Uterus (tissue), 4 donors: ENCODE results near the gene SOWAHA. TPM values are rescaled to one million over a fixed set of nuclear protein-coding genes. Genes with fewer than 3 reads are reported as not detected.
A peak's percentile ranks its signal among the peaks of the same experiment; 100 is the strongest.

Experiments used
- DNase-seq, 2 donors: peaks; one replicate each; pipeline ENCODE4 v3.0.0-alpha.2; 2019 to 2020
- H3K27ac ChIP-seq, 2 donors: fragments of 200-600 bp; sonication (generic); 1 replicate in 1 of 2; 2 replicates in 1 of 2; pipeline ENCODE4 v1.5.1; 2016 to 2018
- H3K27me3 ChIP-seq, 2 donors: fragments of 200-600 bp; sonication (generic); one replicate each; pipeline ENCODE4 v1.5.1; 2018 to 2019; ENCODE audit warnings: control low read depth in 1 of 2
- H3K36me3 ChIP-seq, 2 donors: fragments of 200-600 bp; sonication (generic); one replicate each; pipeline ENCODE4 v1.5.1; 2019; ENCODE audit warnings: control low read depth in 1 of 2
- H3K4me1 ChIP-seq, 2 donors: fragments of 200-600 bp; sonication (generic); one replicate each; pipeline ENCODE4 v1.5.1; 2018 to 2019; ENCODE audit warnings: control low read depth in 1 of 2
- H3K4me3 ChIP-seq, 2 donors: fragments of 200-600 bp; sonication (generic); 1 replicate in 1 of 2; 2 replicates in 1 of 2; pipeline ENCODE4 v1.5.1; 2018 to 2019; ENCODE audit warnings: mild to moderate bottlenecking in 1 of 2
- H3K9me3 ChIP-seq, 2 donors: fragments of 200-600 bp; sonication (generic); one replicate each; pipeline ENCODE4 v1.5.1; 2019; ENCODE audit warnings: control low read depth in 1 of 2
- POLR2A ChIP-seq, 2 donors: fragments of 450-650 bp; IDR thresholded peaks; one replicate each; pipeline ENCODE4 v1.6.1; 2016; ENCODE audit warnings: antibody characterized with exemption in 2 of 2, mild to moderate bottlenecking in 1 of 2, moderate library complexity in 1 of 2
- intact Hi-C: fragments of 100-400 bp; cut with DNase I; formaldehyde crosslinking; loops from one replicate; pipeline ENCODE4 v1.15.1; 2023; ENCODE audit warnings: low total_unique reads
- total RNA-seq, 4 donors: library from RNA; depleted of rRNA in 3 of 4; stranded (reverse); fragments of >200 nt in 3 of 4; gene quantifications; one replicate each; pipeline versions ENCODE4 v1.1.0 to v1.2.4, GENCODE V29; 2014 to 2023
- TF ChIP-seq, protein P1 (sequence below), 4 experiments: fragments of 200-600 bp in 2 of 4; fragments of 450-650 bp in 2 of 4; sonication (generic) in 2 of 4; IDR thresholded peaks; one replicate each; pipeline ENCODE4 v1.5.1; 2016 to 2019; ENCODE audit warnings: antibody characterized with exemption in 4 of 4, mild to moderate bottlenecking in 2 of 4, moderate library complexity in 1 of 4
- donor health status: DM: yes; HTN: yes; CAD: no.

Gene SOWAHA
- under 1 TPM in 3 of 4 donors, not detected in 1; under 0.01 to 0.14 (median 0.12) TPM for total RNA-seq

- TF ChIP-seq, protein P1, sequence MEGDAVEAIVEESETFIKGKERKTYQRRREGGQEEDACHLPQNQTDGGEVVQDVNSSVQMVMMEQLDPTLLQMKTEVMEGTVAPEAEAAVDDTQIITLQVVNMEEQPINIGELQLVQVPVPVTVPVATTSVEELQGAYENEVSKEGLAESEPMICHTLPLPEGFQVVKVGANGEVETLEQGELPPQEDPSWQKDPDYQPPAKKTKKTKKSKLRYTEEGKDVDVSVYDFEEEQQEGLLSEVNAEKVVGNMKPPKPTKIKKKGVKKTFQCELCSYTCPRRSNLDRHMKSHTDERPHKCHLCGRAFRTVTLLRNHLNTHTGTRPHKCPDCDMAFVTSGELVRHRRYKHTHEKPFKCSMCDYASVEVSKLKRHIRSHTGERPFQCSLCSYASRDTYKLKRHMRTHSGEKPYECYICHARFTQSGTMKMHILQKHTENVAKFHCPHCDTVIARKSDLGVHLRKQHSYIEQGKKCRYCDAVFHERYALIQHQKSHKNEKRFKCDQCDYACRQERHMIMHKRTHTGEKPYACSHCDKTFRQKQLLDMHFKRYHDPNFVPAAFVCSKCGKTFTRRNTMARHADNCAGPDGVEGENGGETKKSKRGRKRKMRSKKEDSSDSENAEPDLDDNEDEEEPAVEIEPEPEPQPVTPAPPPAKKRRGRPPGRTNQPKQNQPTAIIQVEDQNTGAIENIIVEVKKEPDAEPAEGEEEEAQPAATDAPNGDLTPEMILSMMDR (IDR thresholded peaks at IDR 0.05): no peak
- no peak for TF ChIP-seq POLR2A (IDR thresholded peaks at IDR 0.05)
- DNase-seq: no peak
- H3K36me3 ChIP-seq: no peaks in the 10 kb centered on the region
- peaks cover 28 to 29% of the 10 kb centered on the region in 2 donors for H3K27me3 ChIP-seq
- intact Hi-C loops: no loop called here
- peaks cover 0 to 7% of the 10 kb centered on the region in 2 donors for H3K4me1 ChIP-seq
- no peaks in the 10 kb centered on the region for H3K9me3 ChIP-seq
- peak within 1 kb of the TSS in 1 of 2 donors; percentile 12 for H3K4me3 ChIP-seq
- no peak within 1 kb of the TSS for H3K27ac ChIP-seq
Observed at GRCh38 chr5:132812781-132813598, at the start of gene SOWAHA. SOWAHA (plus strand) TSS chr5:132813302; CDS start chr5:132813622, 320 bp downstream.

DNA sequence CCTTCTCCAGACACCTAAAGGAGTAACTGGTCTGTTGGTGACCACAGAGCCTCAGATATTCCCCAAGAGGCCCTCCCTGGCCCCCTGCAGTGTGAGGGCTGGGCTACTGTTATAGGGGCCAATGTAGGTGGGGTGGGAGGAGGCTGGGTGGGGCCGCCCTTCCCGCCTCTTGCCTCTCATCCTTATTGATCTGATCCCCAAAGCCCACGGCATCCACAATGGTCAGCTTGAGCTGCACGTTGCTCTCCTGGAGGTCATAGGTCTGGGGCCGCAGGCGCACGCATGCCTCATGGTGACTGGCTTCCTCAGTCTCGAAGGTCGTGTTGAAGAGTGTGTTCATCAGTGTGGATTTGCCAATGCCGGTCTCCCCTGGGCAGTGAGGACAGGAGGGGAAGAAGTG lies 49.1 kb upstream of the SOWAHA start:
- no peaks in the 10 kb centered on the region for H3K36me3 ChIP-seq

GRCh38 chr5:132764671-132765238 lies 48.3 kb upstream of the SOWAHA start:
- no peak for DNase-seq
- Histone ChIP-seq H3K4me1 (no peaks in the 10 kb centered on the region), H3K4me3 (no peak overlapping the region), H3K36me3 (no peaks in the 10 kb centered on the region), H3K9me3 (no peaks in the 10 kb centered on the region), H3K27me3 (no peaks in the 10 kb centered on the region), H3K27ac (no peak overlapping the region)
- intact Hi-C loops: no loop called here
- TF ChIP-seq POLR2A (IDR thresholded peaks at IDR 0.05): no peak
- TF ChIP-seq, protein P1 (IDR thresholded peaks at IDR 0.05): no peak

More for the DNA sequence above, 49.1 kb upstream of the SOWAHA start:
- DNase-seq: no peak
- Histone ChIP-seq H3K9me3 (no peaks in the 10 kb centered on the region), H3K27me3 (no peaks in the 10 kb centered on the region), H3K27ac (no peak overlapping the region), H3K4me1 (no peaks in the 10 kb centered on the region), H3K4me3 (no peak overlapping the region)
- intact Hi-C loops: no loop called here
- TF ChIP-seq, protein P1 (IDR thresholded peaks at IDR 0.05): no peak
- no peak for TF ChIP-seq POLR2A (IDR thresholded peaks at IDR 0.05)

GRCh38 chr5:132765311-132766019 lies 47.6 kb upstream of the SOWAHA start:
- Histone ChIP-seq H3K36me3 (no peaks in the 10 kb centered on the region), H3K4me1 (no peaks in the 10 kb centered on the region), H3K27ac (no peak overlapping the region), H3K9me3 (no peaks in the 10 kb centered on the region), H3K4me3 (no peak overlapping the region), H3K27me3 (no peaks in the 10 kb centered on the region)
- TF ChIP-seq POLR2A (IDR thresholded peaks at IDR 0.05): no peak
- TF ChIP-seq, protein P1 (IDR thresholded peaks at IDR 0.05): no peak
- intact Hi-C loops: no loop called here
- DNase-seq: no peak
